Sigmoid colon (tissue), 4 donors: ENCODE data around the gene NDRG4.

ENCODE experiments used
- POLR2A ChIP-seq, 2 donors: fragments of 450-650 bp; IDR thresholded peaks; one replicate each; pipeline ENCODE4 v1.6.1; 2016; ENCODE audit warnings: antibody characterized with exemption in 2 of 2, mild to moderate bottlenecking in 2 of 2, moderate library complexity in 2 of 2
- POLR2AphosphoS5 ChIP-seq, 4 donors: sonication (generic); formaldehyde crosslinking; IDR thresholded peaks; one replicate each; pipeline ENCODE4 v1.6.1; 2017; ENCODE audit warnings: antibody characterized with exemption in 4 of 4
- TF ChIP-seq, protein P1 (sequence below), 4 experiments: fragments of 450-650 bp in 3 of 4; fragments of 200-600 bp in 1 of 4; IDR thresholded peaks; one replicate each; pipeline ENCODE4 v1.5.1; 2016 to 2019; ENCODE audit warnings: antibody characterized with exemption in 4 of 4, mild to moderate bottlenecking in 3 of 4, moderate library complexity in 2 of 4

DNA sequence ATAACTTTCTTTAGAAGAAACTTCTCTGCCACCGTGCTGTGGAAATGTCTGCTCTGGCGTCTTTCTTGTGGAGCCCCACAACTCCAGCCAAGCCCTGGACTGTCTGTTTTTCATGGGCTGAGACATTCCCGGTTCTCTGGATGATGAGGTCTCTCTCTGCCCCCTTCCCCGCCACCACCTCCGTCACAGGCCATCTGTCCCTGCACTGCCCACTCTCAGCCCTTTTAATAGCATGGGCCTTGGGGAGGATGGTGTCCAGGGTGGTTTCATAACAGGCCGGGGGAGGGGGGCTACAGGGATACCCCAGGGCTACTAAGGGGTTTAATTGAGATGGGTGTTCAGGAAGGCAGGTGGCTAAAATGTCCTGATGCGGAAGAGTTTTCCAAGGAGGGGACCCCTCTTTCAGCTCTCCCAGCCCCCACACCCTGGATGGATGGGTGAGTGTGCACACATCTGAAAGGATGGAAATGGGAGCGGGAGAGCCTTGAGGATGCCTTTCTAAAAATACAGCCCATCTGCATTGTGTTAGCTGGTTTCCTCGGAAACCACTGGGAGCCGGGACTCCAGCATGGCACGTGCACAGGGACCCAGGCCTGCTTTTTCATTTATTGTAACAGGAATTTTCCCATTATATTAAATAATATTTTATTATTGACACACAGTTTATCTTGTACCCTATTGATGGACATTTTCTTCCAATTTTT lies 14.6 kb upstream of the NDRG4 start:
- TF ChIP-seq, protein P1, sequence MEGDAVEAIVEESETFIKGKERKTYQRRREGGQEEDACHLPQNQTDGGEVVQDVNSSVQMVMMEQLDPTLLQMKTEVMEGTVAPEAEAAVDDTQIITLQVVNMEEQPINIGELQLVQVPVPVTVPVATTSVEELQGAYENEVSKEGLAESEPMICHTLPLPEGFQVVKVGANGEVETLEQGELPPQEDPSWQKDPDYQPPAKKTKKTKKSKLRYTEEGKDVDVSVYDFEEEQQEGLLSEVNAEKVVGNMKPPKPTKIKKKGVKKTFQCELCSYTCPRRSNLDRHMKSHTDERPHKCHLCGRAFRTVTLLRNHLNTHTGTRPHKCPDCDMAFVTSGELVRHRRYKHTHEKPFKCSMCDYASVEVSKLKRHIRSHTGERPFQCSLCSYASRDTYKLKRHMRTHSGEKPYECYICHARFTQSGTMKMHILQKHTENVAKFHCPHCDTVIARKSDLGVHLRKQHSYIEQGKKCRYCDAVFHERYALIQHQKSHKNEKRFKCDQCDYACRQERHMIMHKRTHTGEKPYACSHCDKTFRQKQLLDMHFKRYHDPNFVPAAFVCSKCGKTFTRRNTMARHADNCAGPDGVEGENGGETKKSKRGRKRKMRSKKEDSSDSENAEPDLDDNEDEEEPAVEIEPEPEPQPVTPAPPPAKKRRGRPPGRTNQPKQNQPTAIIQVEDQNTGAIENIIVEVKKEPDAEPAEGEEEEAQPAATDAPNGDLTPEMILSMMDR (IDR thresholded peaks at IDR 0.05) = no peak
- TF ChIP-seq POLR2AphosphoS5 (IDR thresholded peaks at IDR 0.05) (no peak), POLR2A (IDR thresholded peaks at IDR 0.05) (no peak)
